Hepatocyte (in vitro differentiated cells): ENCODE results near the gene SPSB1.

Source experiments
- CTCF ChIP-seq: fragments of 200-600 bp; sonication (generic); IDR thresholded peaks from 2 replicates; pipeline ENCODE4 v1.5.1; 2016; ENCODE audit warnings: antibody characterized with exemption, mild to moderate bottlenecking; ENCODE audit not compliant: poor library complexity
- EZH2 ChIP-seq: fragments of 200-600 bp; sonication (generic); IDR thresholded peaks from 2 replicates; pipeline ENCODE4 v1.6.1; 2016; ENCODE audit warnings: antibody characterized with exemption, mild to moderate bottlenecking, borderline replicate concordance
- EZH2phosphoT487 ChIP-seq: fragments of 200-600 bp; sonication (generic); IDR thresholded peaks from one replicate; pipeline ENCODE4 v1.6.1; 2018; ENCODE audit warnings: antibody characterized with exemption, mild to moderate bottlenecking, low read depth, moderate library complexity; ENCODE audit not compliant: unreplicated experiment, severe bottlenecking

GRCh38 chr1:9315411-9316079 lies 22.9 kb downstream of the SPSB1 start:
- TF ChIP-seq CTCF (no peak), EZH2phosphoT487 (no peak), EZH2 (no peak)
